GM12878 (cell line): ENCODE measurements around the gene MDH1.
A peak's percentile ranks its signal among the peaks of the same experiment; 100 is the strongest.

Experiments
- CEBPB ChIP-seq, 2 experiments: fragments of 150-350 bp in 1 of 2; IDR thresholded peaks; 2 replicates each; pipeline ENCODE4 v1.6.1; 2012 to 2014; ENCODE audit warnings: low read depth in 2 of 2, low read length in 2 of 2, borderline replicate concordance in 1 of 2, inconsistent platforms in 1 of 2
- FOXM1 ChIP-seq: IDR thresholded peaks from 2 replicates; pipeline ENCODE4 v1.6.1; 2012; ENCODE audit warnings: low read depth, mild to moderate bottlenecking, inconsistent platforms, low read length, moderate library complexity
- GABPA ChIP-seq: IDR thresholded peaks from 2 replicates; pipeline ENCODE4 v1.6.1; 2014; ENCODE audit warnings: antibody characterized with exemption, low read depth, mild to moderate bottlenecking, inconsistent platforms
- HDAC6 ChIP-seq: fragments of 200-600 bp; sonication (generic); IDR thresholded peaks from one replicate; pipeline ENCODE4 v1.8.0; 2017; ENCODE audit warnings: antibody characterized with exemption; ENCODE audit not compliant: unreplicated experiment
- POLR2A ChIP-seq: IDR thresholded peaks from 2 replicates; pipeline ENCODE4 v1.6.1; 2011; ENCODE audit warnings: low read depth, mild to moderate bottlenecking, low read length
- POLR2AphosphoS5 ChIP-seq: IDR thresholded peaks from 2 replicates; pipeline ENCODE4 v1.6.1; 2011; ENCODE audit warnings: mild to moderate bottlenecking, low read length, inconsistent platforms
- SIN3A ChIP-seq: IDR thresholded peaks from 2 replicates; pipeline ENCODE4 v1.6.1; 2012; ENCODE audit warnings: low read depth, low read length, improper control_type of control experiment
- SP1 ChIP-seq: IDR thresholded peaks from one replicate; pipeline ENCODE4 v1.6.1; 2011; ENCODE audit warnings: low read depth, low read length
- TCF7 ChIP-seq: IDR thresholded peaks from 2 replicates; pipeline ENCODE4 v1.6.1; 2014; ENCODE audit warnings: antibody characterized with exemption, borderline replicate concordance
- YY1 ChIP-seq: IDR thresholded peaks from 2 replicates; pipeline ENCODE4 v1.6.1; 2011; ENCODE audit warnings: low read depth, mild to moderate bottlenecking, low read length
- ZNF274 ChIP-seq: IDR thresholded peaks from one replicate; pipeline ENCODE4 v1.8.0; 2011; ENCODE audit not compliant: insufficient read length, insufficient read depth
- TF ChIP-seq, protein P1 (sequence below), 3 experiments: IDR thresholded peaks in 2 of 3; conservative IDR thresholded peaks in 1 of 3; 2 replicates each; pipeline ENCODE4 v1.5.1; 2011; ENCODE audit warnings: low read depth in 3 of 3, low read length in 3 of 3, mild to moderate bottlenecking in 3 of 3, control low read depth in 2 of 3, moderate library complexity in 2 of 3, inconsistent platforms in 1 of 3, mixed read lengths in 1 of 3; ENCODE audit not compliant: control insufficient read depth in 2 of 3, insufficient read depth in 1 of 3; ENCODE audit errors: extremely low read depth in 1 of 3
- TF ChIP-seq, protein P2 (sequence below): fragments of 150-350 bp; IDR thresholded peaks from 2 replicates; pipeline ENCODE4 v1.6.1; 2016; ENCODE audit warnings: low read depth, low read length
- TF ChIP-seq, protein P3 (sequence below): IDR thresholded peaks from 2 replicates; pipeline ENCODE4 v1.6.1; 2012; ENCODE audit warnings: low read depth, low read length, improper control_type of control experiment

DNA sequence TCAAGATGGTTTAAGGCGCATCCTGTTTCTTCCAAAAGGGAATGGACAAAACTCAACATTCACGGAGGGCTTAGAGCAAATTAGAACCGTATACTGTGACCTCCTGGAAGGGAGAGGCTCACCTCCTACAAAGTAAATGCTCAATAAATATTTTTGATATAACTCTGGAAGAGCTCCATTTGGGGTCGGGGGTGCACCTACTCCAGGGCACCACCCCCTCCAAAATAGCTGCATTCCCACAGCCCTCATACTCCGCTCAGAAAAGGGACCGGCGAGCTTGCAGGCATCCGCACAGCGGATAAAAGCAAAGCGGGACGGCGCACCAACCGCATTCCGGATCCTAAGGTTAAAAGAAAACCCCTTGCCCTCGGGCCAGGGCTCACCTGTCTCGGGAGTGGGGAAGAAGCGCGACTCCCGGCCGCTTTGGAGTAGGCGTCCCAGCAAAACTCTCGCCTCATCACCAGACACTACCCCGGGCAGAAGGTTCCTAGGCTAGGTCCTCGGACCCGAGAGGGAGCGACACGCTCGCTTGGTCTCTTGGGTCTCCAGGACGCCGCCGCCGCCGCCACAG, 864 bp upstream of the MDH1 start:
- TF ChIP-seq SP1 (no peak), FOXM1 (no peak), TCF7 (no peak), ZNF274 (no peak), POLR2AphosphoS5 (no peak; the same call in 1 of the 2 replicates), SIN3A (no peak), GABPA (no peak), CEBPB (IDR thresholded peaks at IDR 0.05; ENCODE audit: borderline replicate concordance in 1 of 2, low read depth in 2 of 2, low read length in 2 of 2) (no peak), YY1 (no peak), POLR2A (peak; percentile 2; the same call in 1 of the 2 replicates), HDAC6 (no peak)
- TF ChIP-seq, protein P1, sequence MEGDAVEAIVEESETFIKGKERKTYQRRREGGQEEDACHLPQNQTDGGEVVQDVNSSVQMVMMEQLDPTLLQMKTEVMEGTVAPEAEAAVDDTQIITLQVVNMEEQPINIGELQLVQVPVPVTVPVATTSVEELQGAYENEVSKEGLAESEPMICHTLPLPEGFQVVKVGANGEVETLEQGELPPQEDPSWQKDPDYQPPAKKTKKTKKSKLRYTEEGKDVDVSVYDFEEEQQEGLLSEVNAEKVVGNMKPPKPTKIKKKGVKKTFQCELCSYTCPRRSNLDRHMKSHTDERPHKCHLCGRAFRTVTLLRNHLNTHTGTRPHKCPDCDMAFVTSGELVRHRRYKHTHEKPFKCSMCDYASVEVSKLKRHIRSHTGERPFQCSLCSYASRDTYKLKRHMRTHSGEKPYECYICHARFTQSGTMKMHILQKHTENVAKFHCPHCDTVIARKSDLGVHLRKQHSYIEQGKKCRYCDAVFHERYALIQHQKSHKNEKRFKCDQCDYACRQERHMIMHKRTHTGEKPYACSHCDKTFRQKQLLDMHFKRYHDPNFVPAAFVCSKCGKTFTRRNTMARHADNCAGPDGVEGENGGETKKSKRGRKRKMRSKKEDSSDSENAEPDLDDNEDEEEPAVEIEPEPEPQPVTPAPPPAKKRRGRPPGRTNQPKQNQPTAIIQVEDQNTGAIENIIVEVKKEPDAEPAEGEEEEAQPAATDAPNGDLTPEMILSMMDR (IDR thresholded peaks at IDR 0.05 in 2 of 3, conservative IDR thresholded peaks at IDR 0.05 in 1 of 3; ENCODE audit: control insufficient read depth in 2 of 3, extremely low read depth in 1 of 3, insufficient read depth in 1 of 3, low read depth in 3 of 3, low read length in 3 of 3), result no peak
- TF ChIP-seq, protein P2, sequence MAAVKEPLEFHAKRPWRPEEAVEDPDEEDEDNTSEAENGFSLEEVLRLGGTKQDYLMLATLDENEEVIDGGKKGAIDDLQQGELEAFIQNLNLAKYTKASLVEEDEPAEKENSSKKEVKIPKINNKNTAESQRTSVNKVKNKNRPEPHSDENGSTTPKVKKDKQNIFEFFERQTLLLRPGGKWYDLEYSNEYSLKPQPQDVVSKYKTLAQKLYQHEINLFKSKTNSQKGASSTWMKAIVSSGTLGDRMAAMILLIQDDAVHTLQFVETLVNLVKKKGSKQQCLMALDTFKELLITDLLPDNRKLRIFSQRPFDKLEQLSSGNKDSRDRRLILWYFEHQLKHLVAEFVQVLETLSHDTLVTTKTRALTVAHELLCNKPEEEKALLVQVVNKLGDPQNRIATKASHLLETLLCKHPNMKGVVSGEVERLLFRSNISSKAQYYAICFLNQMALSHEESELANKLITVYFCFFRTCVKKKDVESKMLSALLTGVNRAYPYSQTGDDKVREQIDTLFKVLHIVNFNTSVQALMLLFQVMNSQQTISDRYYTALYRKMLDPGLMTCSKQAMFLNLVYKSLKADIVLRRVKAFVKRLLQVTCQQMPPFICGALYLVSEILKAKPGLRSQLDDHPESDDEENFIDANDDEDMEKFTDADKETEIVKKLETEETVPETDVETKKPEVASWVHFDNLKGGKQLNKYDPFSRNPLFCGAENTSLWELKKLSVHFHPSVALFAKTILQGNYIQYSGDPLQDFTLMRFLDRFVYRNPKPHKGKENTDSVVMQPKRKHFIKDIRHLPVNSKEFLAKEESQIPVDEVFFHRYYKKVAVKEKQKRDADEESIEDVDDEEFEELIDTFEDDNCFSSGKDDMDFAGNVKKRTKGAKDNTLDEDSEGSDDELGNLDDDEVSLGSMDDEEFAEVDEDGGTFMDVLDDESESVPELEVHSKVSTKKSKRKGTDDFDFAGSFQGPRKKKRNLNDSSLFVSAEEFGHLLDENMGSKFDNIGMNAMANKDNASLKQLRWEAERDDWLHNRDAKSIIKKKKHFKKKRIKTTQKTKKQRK, result no peak
- TF ChIP-seq, protein P3, sequence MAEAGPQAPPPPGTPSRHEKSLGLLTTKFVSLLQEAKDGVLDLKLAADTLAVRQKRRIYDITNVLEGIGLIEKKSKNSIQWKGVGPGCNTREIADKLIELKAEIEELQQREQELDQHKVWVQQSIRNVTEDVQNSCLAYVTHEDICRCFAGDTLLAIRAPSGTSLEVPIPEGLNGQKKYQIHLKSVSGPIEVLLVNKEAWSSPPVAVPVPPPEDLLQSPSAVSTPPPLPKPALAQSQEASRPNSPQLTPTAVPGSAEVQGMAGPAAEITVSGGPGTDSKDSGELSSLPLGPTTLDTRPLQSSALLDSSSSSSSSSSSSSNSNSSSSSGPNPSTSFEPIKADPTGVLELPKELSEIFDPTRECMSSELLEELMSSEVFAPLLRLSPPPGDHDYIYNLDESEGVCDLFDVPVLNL, result no peak
